ENCODE data around the gene LYZL1.

- TF ChIP-seq CTCF (IDR thresholded peaks at IDR 0.05) (no peak), POLR2A (IDR thresholded peaks at IDR 0.05) (no peak)
Measured at GRCh38 chr10:29344073-29344820, 55.4 kb downstream of the LYZL1 start.

Measured in breast epithelium (tissue), 3 donors.